Nucleus accumbens (tissue), 56 donors: Measurements from ENCODE around the gene APOC3.

Source experiments
- DNase-seq, 56 donors: peaks; one replicate each; lab custom pipeline; 2025; lab: John Stamatoyannopoulos, UW

APOC3 gene

DNA sequence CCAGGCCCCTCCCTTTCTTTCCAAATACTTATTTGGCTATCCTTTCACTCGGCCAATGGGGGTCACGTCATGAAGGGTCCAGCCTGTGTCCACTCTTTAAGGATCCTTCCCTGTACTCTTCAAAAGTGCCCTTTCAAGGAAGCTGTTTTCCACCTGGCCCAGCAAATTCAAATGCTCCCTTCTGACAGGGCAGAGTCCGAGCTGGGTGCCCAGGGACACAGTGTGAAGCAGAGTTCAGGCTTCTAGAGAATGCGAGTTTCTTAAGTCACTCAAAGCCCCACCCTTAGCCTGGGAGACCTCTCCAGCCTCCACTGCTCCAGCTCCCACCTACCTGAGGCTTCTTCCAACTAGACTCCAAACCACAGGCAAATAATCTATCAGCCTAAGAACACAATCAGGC, 13.2 kb downstream of the APOC3 start:
- no peak for DNase-seq

DNA sequence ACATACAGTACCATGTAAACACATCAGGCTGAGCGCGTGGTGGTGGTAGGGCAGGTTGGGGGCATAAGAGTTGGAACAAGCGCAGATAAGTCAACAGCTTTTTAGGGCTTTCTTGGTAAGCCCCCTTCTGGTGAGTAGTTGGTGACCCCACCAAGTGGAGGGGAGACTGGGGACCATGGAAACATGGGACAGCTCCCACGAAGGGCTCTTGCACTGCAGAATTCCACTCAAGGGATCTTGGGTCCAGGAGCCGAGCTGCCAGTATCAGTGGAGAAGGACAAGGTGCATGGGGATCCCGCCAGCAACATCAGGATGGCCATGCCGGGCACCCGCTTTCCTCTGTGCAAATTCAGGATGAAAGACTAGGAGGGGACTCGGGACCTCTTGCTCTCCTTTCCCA, 14.0 kb downstream of the APOC3 start:
- no peak for DNase-seq

DNA sequence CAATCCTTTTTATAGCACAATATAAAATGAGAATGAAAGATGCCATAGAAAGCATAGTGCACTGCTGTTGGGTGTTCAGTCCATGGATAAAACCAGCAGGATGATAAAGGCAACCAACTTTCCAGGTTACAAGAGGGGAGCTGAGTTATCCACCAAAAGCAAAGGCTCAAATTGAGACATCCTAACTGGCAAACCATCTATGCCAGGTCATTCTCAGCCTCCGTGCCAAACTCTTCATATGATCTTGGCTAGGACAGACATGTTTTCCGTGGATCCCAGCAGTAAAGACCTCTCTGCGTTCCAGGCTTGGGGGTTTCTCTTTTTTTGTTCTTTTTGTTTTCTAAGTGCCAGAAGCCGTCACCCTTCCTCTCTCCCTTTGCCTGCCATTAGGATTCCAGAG, 15.0 kb downstream of the APOC3 start:
- no peak for DNase-seq

DNA sequence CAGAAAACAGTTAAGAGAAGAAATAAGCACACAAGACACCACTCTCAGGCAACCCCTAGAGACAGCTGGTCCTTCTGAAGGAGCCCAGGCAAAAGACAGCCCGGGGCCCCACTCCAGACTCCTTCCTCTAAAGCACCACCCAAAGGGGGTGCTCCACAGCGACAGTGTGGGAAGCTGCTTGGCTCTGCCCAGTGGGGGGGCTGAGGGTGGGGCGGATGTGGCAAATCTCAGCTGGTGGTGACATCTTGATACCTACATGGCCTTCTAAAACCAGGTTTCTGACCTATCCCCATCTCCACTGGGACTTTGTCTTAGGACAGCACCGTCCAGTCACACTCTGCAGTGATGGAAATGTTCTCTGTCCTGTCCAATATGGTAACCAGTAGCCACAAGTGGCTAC, 17.9 kb downstream of the APOC3 start:
- DNase-seq = no peak

DNA sequence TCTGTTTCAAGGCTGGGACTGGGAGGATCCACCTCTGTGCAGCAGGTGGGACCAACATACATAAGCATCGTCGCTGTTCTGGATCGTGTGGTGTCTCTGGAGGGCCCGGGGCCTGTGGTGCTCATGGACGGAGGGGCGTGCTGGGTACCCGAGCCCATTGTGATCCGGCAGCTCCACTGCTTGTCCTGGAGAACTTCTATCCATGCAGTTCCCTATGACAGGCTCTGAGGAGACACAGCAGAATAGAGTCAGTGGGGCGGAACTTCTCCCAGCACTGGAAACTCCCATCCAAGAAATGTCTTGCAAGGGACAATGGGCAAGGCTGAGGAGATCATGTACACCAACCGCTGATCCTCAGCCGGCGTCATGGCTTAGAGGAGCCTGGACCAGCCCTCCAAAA, 19.4 kb downstream of the APOC3 start:
- DNase-seq = no peak

DNA sequence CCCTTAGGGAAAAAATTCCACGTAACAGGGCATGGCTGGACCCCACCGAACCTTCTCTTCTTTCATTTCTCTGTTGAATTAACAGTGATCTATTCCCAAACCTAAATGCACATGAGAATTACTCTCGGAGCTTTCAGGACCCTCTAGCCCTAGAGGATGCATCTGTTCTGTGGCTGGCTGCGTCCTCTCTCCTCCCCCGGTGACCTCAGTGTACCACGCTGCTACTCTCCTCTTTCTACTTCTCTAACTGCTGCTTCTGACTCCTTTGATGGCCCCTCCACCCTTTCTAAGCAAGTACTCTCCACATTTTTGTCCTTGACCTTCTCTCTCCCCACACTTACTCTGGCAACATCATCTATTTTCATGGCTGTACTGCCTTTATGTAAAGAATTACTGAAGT, 19.8 kb downstream of the APOC3 start:
- DNase-seq = no peak

DNA sequence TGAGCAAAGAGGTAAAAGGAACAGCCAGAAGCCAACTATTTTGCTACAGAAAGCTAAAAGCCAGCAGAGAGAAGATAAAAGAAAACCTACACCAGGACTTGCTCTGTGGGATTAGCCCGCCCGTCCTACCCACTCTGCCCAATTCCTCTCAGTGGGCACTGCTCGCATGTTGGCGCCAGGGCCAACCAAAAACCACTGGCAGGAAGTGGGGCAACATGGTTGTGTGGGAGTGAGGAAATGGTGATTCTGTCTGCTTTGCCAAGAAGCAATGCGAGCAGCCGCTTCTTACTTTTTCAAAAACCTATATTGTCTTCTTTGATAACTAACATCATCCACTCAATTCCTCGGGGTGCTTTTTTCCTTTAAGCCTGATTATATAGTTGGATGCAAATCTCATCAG, 21.9 kb downstream of the APOC3 start:
- peak in 2 of 56 donors; percentile 17 to 26 for DNase-seq

DNA sequence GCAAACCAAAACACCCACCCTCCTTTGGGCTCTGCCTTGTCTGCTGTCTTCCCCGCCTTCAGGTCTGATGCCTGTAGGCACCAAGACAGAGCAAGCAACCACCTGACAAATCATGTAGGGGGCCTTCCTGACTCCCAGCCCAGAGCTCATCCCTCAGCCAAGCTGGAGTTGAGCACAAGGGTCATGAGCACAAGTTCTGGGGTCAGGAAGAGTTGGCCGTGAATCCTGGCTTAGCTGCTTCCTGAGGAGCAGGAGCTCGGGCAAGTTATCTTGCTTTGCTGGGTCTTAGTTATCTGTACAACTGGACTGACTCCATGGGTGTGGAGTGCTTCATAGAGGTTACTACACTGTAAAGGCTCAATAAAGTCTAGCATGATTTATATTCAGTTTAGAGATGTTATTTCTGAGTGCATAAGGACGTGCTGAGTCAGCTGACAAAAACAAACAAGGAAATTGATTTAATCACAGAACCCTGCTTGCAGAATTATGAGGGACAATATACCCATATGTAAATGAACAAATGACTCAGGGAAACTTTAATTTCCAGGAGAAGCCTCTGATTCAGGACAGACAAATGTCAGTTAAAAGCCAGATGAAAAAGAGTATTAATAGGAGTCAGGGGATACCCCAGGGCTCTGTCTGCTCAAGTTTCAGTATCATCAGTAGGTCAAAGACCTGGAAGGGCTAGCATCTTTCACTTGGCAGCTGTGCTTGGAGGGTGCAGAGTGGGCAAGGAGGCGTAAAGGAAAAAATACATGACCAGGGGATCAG, 22.7 kb downstream of the APOC3 start:
- DNase-seq = peak in 1 of 56 donors; percentile 10

DNA sequence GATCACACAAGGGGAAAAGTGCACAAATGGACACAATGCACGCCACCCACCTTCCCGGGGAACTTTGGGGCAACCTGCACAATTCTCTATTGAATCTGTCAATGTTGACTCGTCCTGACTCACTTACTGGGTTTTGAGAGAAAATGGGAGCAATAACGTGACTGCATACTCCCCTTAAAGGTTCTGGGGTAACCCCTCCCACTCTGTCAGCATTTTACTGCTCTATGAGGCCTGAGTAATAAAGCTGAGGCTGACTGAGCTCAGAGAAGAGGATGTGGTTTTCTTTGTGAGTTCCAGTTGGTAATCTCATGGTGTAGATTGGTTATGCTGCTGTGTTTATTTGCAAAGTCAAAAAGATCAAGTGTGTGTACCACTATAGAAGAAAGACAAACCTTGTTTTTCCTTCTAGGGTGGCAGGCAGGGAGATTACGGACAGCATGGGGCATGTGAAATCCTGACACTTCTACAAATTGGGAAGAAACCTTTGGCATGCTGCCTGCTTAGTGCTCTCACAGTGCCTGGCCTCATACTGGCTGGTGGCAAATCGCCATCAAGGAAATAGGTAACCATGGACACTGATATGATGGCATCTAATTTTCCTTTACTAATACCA, 23.9 kb downstream of the APOC3 start:
- DNase-seq = no peak

DNA sequence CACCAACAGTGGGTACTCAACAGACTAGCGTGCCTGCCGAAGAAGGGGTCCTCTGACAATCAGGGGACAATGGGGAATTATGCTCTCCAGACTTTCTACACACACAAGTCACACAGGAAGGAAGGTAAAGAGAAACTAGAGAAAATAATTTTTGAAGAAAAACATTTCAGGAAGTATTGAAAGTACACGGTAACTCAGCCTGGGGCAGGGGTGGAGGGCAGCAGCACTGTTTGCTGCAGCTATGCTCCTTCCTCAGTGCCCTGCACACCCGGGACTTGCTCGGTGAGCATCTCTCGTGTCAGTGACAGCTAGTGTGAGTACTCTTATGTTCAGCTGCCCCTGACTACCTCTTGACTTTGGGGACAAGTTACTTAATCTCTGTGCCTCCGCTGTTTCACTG, 25.7 kb downstream of the APOC3 start:
- no peak for DNase-seq

DNA sequence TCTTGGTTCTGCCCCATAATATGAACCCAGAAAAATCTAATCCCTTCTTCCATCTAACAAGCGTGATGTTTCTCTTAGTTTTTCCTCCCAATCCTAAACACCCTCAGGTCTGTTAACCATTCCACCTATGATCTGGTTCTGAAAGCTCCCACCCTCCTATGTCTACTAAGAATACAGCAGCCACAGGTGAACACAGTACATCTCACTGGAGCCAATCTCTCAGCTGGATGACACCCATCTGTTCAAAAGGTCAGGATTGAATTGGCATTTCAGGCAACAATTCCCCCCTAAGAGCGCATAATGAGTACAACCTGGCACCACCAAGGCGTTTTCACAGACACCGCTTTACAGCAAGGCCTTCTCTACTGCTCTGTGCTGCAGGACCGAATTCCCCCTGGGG, 26.7 kb downstream of the APOC3 start:
- DNase-seq = no peak

DNA sequence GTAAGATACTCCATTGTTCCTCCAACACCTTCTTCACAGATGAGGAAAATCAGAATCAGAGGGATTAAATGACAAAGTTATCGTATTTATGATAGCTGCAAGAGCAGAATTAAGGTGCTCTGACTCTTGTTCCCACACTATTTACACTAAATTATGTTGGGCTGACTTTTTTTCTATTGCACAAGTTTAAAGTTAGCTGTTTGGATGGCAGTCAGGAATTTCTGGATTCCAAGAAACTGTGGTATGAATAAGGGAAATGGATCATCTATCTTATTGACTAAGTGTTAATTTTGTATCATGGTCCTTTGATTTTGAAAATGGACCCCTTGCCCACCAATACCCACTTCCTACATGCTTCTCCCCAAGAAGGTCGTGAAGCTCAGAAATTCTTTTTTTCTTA, 27.6 kb downstream of the APOC3 start:
- DNase-seq = no peak

DNA sequence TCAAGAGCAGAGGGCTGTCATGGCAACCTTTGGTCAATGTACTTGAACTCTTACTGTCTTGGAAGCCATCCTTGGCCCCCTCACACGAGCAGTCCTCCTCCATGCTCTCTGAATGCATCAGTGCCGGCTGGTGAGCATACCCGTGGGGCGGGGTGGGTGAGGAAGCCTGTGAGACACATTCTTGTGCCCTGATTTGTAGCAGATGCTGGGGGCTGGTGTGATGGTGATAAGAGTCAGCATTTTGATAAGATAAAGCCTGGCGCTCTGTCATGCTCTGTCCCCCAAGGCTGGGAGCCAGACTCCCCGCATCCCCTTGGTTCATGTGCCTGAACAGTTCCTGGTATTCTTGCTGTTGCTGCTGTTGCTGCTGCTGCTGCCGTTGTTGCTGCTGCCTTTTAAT, 28.2 kb downstream of the APOC3 start:
- DNase-seq = no peak

DNA sequence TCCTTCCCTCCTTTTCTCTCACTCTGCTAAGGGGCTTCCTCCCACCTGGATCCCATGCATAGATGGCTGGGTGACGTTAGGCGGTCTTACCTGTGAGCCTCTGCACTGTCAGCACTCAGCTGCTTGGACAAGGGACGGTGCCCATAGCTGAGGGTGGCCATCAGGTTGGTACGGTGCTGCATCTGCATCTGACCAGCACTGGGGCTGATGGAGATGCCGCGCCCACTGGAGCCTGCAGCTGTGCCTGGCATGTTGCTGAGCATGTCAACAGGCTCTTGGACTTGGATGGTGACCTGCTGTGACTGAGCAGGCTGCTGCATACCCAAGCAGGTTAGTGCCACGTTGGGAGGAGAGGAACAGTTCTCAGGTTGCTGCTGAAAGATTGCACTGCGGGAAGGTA, 29.5 kb downstream of the APOC3 start:
- no peak for DNase-seq

DNA sequence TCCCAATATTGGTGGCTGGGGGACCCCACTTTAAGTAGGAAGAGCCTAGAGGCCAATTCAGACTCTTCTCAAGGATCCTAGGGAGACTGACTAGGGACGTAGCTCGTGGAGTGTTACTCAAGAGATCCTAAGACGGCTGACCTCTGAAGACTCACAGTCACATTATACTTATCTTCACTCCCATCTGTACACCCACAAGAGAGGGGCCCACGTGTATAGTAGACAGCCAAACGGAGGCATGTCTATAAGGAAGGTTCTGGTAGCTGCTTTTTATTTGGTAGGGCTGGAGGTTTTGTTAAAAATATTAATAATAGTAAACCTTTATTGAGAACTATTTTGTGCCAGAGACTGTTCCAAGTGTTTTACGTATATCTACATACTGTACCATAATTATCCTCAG, 30.6 kb downstream of the APOC3 start:
- DNase-seq = no peak

DNA sequence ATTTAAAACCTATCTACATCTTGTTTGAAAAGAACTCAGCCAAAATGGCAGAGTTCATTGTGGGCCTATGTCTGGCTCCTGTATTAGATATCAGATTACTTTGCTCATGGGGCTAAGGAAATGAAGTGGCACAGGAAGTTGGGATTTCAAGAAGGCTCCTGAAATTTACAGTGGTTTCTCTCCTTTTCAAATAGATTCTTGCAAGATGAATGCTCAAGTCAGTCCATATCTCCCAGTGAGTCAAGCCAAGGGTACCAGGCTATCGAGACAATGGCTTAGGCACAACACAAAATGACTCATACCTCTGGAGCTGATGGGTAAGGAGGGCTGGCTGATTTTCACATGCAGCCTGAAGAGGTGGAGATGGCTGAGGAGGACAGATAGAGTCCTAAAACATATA, 31.8 kb downstream of the APOC3 start:
- no peak for DNase-seq

DNA sequence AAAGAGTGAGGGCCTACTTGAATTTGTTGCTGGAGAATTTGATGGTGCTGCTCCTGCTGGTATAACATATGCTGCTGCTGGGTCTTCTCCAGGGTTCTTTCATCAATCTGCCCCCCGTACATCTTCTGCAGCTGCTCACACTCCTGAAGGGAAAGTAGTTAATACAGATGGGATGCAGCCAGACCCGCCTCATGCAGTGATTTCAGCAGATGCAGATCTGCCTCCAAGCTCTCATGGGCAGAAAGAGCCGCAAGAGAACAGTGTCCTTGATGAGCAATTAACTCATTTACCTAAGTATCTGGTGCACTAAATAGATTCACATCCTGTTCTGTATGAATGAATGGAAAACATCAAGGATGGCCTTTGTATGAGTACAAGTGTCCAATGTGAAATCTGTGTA, 32.5 kb downstream of the APOC3 start:
- no peak for DNase-seq

DNA sequence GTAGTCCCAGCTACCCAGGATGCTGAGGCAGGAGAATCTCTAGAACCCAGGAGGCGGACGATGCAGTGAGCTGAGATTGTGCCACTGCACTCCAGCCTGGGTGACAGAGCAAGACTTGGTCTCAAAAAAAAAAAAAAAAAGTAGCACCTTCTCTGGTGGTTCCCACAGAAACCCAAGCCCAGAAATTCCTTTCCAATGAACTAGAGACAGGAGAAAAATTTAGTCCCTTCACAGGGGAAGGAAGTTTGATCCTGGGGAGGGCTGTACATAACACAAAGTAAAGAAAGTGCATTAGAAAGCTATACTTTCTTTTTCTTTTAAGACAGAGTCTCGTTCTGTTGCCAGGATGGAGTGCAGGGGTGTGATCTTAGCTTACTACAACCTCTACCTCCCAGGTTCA, 33.2 kb downstream of the APOC3 start:
- DNase-seq = no peak

DNA sequence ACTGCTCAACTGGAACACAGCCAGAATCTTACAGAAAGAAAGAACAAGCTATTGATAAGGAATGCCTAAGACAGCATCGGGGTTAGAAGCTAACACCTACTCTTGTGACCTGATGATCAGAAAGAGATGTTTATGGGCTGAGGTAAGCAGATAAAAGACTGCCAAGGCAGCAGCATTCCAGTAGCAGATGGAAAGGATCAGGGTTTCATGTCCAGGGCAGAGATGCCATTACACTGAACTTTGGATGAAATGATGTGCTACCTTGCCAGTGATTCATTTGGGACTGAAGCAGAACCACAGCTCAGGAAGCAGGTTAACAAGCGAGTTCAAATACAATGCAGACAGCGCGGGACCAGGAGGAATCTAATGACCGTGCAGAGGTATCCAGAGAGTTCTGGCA, 34.8 kb downstream of the APOC3 start:
- DNase-seq = no peak

DNA sequence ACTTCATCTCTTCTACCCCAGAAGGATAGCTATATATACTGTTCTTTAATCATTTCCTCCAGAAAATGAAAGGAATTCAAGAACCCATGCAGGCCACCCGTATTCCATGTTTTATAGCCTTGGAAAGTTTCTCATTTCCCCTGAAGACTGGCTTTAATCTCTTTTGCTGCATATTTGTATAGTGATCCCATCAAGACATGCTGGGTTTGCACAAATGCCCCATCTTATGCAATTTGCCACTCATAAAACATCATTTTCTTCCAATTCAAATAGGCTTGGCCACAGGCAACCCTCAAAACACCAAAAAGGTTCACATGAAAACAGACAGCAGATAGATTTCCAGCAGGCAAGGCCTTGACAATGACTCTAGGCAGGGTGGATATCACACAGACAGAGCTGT, 36.0 kb downstream of the APOC3 start:
- DNase-seq = no peak

DNA sequence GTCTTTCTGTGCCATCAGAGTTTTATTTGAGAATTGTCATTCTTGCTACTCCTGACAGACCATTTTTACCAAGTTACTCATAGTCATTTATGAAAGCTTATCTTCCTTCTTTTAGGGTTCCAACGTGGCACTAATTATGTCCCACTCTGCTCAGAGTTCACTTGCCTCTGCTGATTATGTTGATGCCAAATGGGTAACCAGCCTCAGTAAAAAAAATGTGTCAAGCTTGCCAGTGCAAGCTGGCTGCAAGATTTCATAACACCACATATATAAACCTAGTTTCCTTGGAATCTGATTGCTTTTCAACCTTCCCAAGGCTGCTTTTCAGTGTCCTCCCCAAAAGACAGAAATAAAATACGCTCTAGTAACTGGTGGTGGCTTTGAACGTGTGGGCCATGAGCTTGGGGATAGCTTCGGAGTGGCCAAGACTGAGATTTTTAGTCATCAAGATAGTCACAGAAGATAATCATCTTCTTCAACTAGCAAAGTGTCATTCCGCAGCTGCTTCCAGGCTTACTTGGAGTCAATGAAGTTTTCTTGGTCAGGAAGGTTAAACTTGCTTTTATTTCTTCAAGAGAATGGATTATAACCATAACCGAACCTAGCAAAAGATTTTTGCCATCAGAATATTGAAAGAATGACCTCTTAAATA, 37.2 kb downstream of the APOC3 start:
- no peak for DNase-seq

DNA sequence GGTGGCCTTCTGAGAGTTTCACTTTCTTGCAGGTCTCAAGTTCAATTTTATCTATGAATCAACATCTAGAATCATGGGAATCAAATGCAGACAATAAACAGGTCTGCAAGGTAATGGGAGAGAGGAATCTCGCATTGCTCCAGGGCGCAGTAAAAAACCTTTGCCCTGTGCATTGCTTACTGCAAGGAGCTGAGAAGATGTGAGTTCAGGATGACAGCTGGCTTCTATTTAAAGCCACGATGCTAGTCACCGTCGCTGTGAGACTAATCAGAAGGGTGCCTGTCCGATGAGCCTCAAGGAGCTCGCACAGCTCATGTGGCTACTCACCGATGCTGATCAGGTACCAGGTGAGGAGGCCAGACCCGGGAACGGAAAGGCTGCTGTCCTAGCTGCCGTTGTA, 37.9 kb downstream of the APOC3 start:
- no peak for DNase-seq
